Putamen (tissue), 1 donor: ENCODE data around the gene SLC23A2.
"Not testable (repeated sequence)": the region's sequence is repeated elsewhere in the genome, so short reads cannot be mapped to it uniquely, and the experiment has no call there.

Experiments used
- DNase-seq: peaks from one replicate; pipeline ENCODE4 v3.0.0-alpha.2; 2016; ENCODE audit warnings: low spot score

The SLC23A2 gene

DNA sequence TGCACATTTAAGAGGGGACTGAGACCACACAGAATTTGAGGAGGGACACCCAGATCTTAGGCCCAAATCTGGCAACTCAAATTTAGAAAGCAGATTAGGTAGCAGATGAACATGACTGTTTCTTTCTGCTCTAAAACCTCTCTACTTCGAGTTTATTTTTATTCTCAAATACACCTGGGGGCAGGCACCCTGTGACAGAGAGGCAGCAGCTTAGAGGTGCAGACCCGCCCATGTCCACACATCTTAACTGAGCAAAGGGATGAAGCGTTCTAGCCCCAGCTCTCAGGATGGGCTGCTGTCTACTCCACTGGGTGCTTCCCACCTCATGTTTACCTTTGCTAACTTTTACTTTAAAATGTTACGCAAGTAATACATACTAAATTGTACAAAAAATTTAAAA is 125.0 kb downstream of the SLC23A2 start:
- no peak for DNase-seq

DNA sequence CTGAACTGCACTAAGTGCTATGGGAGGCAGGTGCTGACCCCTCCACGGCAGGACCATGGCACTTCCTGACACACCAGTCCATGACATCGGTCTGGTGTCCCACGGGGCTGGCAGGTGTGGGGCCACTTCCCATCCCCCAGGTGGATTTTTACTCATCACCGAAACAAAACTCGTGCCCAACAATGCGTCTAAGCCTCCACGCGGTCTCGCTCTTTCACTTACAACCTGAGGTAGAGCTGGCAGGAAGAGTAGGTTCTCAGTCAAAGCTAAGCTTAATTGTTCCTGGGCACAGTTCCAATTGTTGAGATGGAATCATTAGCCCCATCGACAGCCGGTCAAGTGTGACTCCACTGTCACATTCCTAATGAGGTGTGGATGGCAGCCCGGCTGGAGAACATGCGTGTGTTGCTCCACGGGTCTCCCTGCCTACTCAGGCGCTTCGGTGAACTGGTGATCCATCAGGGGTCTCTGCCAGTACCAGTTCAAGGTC is 125.7 kb downstream of the SLC23A2 start:
- DNase-seq, result no peak

DNA sequence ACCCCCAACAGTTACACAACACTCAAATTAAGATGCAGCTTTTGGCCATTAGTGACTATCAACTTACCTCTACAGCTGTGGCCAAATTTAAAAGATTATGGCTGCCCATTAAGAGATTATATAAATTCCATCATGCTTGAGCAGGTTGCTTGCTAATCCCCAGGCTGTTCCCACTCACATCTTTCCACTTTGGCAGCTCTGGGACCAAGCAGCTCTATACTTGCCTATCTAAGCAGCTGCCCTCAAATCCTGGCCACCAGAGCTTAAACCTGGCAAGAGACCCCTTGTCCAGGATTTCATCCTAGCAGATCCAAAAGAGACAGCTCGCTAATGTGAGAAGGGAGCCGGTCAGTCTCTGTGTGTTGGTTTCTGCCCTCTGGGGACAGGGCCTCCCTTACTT is 127.9 kb downstream of the SLC23A2 start:
- no peak for DNase-seq

DNA sequence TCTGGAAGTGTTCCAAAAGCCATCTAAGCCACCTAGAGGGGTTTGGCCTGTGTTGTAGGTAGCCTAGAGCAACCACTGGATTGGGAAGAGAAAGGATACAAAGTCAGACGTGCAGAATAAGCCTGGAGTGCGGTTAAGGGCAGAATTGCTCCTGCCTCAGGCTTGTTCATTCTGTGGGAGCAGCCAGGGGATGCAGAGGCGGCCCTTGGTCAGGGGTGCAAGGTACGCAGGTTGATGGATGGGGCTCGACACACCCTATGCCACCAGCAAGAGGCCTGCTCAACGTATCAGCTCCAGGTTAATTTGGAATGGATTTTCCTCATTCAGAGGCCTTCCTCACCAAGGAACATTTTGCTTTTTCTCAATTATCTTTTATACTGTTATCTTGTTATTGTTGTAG is 129.8 kb downstream of the SLC23A2 start:
- no peak for DNase-seq

DNA sequence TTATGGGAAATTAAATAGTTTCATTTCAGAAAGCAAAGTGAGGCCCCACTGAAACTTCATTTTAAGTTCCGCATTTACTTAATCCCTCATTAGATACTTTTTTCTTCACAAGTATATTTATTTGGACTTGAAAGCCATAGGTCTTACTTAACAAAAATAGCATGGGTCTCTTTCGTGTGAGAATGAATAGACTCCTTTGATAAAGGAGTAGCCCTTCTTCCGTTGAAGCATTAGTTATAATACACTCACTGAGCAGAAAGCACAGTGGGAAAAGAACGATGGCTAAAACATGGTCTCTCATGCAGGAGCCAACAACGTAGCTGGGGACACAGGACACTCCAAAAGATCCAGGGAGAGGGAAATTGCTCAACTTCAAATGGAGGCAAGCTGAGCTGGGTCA is 130.4 kb downstream of the SLC23A2 start:
- DNase-seq, result no peak

DNA sequence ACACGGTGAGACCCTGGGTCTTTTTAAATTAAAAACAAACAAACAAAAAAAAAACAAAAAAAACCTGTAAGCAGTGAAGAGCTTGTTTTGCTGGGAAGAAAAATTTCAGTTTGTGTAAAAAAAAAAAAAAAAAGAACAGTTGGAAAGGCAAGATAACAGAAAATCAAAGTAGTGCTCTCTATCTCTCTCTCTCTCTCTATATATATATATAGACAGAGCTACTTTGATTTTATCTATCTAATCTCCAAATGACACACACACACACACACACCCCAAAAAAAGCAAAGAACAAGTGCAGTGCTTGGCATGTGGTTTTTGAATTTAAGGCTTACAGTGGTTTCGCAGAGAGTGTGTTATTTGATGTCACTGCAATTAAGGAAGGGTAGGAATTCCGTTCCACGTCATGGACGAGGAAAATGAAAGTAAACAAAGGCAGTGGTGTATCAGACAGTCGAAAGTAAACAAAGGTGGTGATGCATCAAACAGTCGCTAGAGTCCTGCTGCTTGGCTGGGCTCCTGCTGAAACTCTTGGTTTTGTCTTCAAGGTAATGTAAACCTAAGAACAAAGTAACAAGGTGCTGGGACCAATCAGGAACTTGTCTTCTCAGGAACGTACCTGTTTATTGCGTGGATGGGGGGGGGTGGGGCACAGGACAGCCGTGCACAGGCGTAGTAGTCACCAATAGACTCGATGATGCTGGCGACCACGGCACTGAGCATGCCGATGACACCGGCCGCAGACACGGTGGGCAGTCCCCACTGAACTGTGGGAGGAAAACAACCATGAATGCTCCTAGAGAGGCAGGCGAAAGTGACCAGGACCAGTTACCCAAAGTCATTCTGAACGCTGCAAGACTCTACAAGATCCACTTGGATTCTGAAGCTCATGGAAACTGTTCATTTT is 131.8 kb downstream of the SLC23A2 start:
- DNase-seq, result no peak

DNA sequence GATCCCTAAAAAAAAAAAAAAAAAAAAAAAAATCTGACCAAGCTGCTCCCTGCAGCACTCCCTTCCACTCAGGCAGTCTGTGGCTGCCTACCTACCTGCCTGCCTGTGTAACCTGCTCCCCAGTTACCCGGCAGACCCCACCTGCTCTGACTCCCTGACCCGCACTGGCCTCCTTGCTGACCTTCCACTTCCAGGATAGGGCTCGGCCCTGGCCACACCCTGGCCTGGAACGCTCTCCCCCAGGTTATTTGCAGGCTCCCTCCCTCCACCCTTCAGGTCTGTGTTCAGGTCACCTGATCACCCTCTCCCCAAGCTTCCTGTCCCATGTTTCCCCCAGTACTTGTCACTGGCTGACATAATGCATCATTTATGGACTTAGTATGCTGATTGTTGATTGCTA is 134.3 kb downstream of the SLC23A2 start:
- DNase-seq, result no peak

DNA sequence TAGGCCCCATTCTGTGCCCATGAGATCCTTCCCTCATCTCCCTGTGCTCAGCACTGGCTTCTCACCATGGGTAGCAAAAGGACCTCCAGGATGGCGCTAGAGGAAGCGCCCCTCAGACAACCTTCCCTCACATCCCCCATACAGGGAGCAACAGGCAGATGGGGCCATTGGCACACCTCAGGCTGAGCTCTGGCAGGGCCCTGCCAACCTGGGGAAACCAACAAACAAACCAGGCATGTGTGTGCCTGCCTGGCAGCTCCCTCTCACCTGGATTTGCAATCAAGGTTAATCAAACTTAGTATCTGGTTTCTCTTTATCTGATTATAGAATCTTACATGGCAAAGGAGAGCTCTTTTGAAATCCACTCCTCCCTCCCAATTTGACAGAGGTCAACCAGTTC is 134.9 kb downstream of the SLC23A2 start:
- DNase-seq, result no peak

DNA sequence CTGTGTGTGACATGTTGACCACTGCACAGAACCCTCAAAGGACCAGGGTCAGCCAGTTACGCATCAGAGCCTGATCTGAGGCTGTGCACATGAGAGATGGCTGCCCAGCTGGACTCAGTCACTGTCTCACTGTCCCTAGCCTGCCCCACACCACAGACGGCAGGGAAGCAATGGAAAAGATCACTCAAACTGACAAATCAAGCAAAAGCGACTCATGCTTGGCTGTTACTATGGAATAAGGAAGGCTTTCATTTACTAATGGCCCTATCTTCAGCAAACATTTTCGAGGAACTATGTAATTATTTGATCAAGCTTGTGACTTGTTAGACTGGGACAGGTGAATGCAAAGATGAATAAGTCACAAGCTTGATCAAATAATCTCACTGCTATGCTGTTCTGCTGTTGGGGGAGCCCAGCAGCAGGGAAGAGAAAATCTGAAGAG is 137.0 kb downstream of the SLC23A2 start:
- DNase-seq, result no peak

DNA sequence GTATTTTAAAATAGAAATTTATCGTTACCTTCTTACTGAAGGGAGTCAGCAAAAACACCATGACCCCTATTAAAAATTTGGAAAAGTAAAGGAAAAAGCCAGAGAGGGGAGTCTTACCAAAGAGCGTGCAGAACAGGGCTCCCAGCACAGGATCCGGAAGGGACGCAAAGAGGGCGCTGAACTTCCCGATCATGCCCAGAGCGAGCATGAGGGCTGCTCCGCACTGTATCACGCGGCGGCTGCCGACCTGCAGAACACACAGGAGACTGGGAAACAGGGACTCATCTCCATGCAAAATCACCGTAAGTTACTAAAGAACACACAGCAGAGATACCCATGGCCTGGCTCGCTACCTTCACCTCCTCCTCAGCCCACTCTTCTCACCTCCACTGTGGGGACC is 138.6 kb downstream of the SLC23A2 start:
- no peak for DNase-seq

DNA sequence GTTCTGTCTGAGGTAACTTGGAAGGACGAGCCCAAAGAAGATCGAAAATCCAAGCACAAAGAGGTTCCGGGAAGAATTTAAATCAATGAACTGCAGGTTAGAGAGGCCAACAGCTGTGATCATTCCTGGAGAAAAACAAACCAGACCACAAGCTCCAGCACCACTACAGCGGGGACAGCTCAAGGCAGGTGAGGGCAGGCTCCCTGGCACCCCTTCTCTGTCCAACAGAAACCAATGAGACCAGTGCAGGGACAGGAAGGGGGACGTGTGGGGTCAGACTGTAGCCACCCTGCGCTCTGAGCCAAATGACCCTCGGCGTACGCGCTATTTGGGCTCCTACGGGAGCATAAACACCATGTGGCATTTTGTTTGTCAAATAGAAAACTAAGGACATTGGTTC is 139.3 kb downstream of the SLC23A2 start:
- no peak for DNase-seq

DNA sequence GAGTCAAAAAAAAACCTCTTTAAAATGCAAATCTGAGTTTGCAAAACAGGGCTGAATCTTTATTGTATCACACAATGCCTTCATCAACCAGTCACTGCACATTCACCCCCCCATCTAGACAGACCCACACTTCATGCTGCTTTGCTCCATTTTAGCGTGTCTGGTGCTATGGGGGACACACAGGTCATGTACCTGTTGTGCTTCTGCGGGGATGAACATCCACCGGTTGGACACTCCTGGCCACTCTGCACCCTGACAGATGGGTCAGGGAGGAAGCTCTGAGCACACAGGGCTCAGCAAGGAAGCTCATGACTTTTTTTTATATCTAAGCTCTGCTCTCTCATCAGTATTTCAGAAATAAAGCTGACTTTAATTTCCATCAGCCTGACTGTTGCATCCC is 143.3 kb downstream of the SLC23A2 start:
- DNase-seq, result no peak

DNA sequence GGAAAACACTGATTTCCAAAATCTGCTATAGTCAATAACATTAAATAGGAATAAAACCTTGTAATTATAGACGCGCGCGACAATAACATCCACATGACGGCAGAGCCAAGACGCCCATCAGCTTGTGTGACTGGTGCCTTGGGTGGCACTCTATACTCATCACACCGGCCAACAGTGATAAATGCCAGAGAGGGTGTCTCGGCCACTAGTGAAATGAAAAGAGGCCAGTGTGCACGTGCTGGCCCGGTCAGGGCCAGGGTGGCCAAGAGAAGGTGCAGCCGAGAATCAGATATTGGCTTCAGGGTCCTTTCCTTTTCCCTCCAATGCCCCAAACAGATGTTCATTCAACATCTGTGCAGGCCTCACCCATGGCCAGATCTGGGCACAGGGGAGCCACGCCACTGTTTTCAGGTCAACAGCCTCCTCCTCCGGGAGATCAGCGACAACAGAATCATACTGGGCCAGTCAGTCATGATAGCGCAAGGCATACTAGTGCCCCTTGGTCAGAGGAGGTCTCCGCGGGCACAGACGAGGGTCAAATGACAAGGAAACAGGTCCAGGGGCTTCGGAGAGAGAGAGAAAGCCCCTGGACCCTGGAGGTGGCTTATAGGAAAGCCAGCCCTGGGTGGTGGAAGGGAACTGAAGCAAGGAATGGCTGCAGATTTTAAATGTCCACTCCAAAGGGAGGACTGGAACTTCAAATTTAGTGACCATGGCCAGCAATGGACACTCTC is 145.1 kb downstream of the SLC23A2 start:
- DNase-seq, result no peak

DNA sequence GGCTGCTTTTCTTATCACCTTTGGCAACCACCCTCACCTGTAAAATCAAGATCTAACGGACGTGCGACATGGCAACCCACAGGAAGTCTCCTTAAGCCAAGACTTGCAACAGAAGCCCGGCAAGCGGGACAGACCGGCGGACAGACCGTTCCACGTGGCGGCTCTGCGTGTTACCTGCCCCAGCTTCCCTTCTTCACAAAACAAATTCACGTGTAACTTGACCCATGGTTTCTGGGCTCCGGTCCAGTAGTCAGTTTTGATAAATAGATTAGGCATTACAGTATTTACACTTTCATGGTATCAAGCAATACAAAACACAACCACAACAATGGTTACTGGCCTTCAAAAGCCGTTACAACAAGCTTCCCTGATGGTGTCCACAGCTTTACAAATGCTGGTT is 145.8 kb downstream of the SLC23A2 start:
- DNase-seq, result no peak

DNA sequence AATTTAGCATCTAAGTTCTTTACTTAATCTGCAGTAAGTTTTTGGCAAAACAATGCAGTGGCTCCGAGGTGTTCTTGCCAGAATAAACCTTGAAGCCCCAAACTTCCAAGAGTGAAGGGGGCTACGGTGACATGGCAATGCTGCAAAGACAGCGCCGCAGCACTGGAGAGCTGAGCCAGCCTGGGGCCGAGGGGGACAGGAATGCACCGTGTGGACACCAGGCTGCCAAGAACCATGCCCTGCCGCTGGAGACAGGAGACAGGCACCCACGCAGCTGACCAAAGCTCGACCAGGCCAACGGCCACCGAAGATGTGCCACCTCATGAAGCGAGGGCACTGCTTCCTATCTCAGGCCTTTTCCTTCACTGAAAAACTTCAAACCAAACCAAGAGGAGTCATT is 146.2 kb downstream of the SLC23A2 start:
- DNase-seq, result no peak

DNA sequence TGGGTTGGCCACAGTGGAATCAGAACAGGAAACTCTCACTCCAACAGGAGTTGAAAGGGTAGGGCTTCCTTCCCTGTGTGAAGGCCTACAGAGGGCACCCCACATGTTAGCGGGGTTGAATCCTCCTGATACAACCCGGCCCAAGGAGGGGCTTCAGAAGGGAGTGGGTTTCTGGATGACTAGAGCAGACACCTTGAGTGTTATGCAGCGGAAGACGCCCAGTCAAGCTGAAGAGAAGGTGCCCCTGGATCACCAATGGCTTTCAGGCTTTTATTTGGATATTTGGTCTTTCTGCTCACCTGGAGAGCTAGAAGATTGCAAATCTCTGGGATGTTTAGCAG is 146.8 kb downstream of the SLC23A2 start:
- DNase-seq, result no peak

DNA sequence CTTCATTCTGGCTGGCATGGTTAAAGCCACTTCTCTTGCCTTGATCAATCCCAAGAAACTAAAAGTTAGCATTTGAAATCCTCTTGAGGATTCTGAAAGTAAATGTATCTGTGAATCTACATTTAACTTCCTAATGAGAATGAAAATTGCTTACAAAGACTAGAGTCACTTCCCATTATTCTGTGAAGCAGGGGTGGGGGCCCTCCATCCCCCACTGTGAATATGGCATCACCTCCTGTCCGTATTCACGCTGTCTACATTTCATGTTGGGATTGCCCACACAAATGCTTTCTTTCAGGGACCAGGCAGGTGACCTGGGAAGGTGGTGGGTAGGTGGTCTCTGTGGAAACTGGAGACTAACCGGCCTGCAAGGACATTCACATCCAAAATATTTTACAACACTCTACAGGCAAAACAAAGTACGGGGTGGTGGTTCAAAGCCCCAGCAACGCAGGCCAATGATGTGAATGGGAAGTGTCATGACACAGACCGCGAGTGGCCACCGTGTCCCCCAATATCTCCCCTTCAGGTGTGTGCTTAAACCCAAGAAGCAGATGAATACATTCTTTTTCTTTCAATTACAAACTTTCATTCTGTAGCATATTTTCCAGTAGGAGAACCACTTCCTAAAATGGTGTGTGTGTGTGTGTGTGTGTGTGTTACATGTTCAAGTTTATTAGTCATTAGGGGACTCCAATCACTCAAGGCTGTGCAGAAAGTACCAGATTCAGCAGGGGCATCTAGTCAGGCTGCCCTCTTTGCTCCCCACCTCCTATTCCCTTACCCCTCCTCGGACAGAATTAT is 147.4 kb downstream of the SLC23A2 start:
- no peak for DNase-seq

DNA sequence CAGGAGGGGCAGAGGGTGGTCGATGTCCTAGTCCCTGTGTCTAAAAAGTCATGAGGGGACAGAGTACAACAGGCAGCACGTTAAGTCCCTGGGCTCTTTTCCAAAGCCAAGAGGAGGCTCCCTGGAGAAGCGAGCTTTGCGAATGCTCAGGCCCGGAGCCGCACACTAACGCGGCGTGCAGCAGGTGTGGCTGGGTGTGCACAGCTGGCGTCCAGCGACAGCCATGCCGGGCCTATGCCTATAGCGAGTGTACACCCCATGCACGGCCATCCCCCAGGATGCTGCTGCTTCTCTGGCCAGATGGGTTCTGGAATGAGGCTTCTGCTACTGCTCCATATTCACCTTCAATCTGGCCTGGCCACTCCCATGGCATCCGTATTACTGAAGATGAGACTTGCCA is 148.3 kb downstream of the SLC23A2 start:
- no peak for DNase-seq

DNA sequence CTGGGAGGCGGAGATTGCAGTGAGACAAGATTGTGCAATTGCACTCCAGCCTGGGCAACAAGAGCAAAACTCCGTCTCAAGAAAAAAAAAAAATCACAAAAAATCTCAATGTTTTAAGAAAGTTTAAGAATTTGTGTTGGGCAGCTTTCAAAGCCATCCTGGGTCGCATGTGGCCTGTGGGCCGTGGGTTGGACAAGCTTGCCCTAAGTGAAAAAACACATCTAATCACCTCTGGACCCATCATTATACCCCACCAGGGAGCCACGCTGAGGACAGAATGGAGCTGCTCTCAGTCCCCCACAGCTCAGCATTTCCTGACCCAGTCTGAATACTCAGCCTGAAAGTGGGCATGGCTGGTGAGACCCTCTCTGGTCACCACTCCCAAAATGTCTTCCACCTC is 150.3 kb downstream of the SLC23A2 start:
- DNase-seq, result no peak

DNA sequence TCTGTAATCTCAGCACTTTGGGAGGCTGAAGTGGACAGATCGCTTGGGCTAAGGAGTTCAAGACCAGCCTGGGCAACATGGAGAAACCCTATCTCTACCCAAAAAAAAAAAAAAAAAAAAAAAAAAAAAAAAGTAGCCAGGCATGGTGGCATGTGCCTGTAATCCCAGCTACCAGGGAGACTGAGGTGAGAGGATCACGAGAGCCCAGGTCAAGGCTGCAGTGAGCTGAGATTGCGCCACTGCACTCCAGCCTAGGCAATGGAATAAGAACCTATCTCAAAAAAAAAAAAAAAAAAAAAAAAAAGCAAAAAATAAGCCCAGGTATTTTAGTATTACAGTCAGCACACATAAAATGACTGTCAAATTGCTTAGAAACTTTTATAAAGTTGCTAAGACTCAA is 152.5 kb downstream of the SLC23A2 start:
- DNase-seq, result not testable (repeated sequence)

DNA sequence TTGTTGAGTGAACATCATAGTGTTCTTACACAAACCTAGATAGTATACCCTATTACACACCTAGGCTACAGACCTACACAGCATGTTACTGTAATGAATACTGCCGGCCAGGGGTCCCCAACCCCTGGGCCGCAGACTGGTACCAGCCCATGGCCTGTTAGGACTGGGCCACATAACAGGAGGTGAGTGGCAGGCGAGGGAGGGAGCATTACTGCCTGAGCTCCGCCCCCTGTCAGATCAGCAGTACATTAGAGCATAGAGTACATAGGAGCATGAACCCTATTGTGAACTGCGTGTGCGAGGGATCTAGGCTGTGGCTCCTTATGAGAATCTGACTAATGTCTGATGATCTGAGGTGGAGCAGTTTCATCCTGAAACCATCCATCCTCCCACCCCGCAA is 153.3 kb downstream of the SLC23A2 start:
- no peak for DNase-seq

DNA sequence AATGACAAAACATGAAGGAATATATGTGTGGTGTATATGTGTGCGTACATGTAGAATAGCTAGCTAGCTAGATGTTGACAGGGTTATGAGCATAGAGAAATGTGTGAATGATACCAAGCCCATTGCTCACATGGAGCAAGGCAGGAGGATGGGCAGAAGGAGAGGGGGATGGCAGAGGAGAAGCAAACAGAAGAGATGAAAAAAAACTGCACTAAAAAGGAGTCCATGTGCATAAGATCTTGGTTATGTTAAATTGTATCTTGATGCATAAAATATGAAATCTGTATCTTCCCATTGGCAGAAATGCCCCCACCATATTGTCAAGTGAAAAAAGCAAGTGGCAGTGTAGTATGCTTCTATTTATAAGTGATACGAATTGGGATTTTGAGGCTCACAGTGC is 154.5 kb downstream of the SLC23A2 start:
- no peak for DNase-seq
